Panc1 (cell line): Measurements from ENCODE around the gene LDLRAD4.

ENCODE experiments used
- POLR2AphosphoS5 ChIP-seq: IDR thresholded peaks from 2 replicates; pipeline ENCODE4 v1.6.1; 2012; ENCODE audit warnings: mild to moderate bottlenecking, low read depth, low read length, moderate library complexity
- REST ChIP-seq, 2 experiments: IDR thresholded peaks; 2 replicates each; pipeline ENCODE4 v1.6.1; 2011 to 2012; ENCODE audit warnings: low read depth in 2 of 2, control low read depth in 1 of 2, low read length in 1 of 2, mild to moderate bottlenecking in 1 of 2, moderate library complexity in 1 of 2; ENCODE audit not compliant: insufficient read depth in 1 of 2
- SIN3A ChIP-seq: IDR thresholded peaks from 2 replicates; pipeline ENCODE4 v1.6.1; 2012; ENCODE audit warnings: low read depth, mild to moderate bottlenecking, low read length, moderate library complexity, borderline replicate concordance; ENCODE audit not compliant: insufficient read depth
- TF ChIP-seq, protein P1 (sequence below): fragments of 450-650 bp; IDR thresholded peaks from 2 replicates; pipeline ENCODE4 v1.5.1; 2017; ENCODE audit warnings: mild to moderate bottlenecking

DNA sequence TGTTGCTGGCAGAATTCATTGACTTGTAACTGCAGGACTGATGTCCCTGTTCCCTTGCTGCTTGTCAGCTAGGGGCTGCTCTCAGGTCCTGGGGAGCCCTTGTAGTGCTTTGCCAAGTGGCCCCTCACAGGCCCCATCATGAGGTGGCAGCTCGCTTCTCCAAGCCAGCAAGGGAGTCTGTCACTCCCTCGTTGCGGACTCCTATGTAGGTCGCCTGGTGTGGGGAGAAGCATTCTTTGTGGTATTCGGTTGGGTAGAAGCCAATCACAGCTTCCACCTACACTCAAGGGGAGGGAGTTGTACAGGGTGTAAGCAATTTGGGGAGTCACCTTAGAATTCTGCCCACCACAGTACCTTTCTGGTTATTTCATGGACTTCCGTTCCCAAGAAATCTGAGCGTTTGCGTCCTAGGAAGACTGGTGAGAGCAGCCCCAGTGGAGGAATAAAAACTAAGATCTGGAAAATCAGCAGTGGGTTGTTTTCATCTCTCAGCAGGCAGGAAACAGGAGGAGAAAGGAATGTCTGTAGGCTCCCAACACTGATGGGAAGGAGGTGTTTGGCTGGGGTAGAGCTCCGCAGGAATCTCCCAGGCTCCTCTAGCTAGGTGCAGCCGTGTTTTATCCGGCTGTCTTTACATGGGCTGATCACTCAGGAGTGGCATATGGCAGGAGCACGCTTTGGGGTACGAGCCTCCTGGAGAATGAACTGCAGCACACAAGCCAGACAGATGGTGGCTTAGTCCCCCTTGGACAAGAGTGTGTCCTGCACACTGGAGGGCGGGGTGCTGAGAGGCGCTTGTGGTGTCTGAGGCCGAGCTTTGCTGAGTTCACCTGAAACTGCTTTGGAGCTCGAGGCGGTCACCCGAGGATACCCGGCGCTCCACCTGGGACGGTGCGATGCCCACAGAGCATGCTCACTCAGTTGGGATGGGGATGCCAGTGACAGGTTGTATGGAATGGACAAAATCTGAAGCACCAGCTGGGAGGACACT, 58.3 kb downstream of the LDLRAD4 start:
- TF ChIP-seq, protein P1, sequence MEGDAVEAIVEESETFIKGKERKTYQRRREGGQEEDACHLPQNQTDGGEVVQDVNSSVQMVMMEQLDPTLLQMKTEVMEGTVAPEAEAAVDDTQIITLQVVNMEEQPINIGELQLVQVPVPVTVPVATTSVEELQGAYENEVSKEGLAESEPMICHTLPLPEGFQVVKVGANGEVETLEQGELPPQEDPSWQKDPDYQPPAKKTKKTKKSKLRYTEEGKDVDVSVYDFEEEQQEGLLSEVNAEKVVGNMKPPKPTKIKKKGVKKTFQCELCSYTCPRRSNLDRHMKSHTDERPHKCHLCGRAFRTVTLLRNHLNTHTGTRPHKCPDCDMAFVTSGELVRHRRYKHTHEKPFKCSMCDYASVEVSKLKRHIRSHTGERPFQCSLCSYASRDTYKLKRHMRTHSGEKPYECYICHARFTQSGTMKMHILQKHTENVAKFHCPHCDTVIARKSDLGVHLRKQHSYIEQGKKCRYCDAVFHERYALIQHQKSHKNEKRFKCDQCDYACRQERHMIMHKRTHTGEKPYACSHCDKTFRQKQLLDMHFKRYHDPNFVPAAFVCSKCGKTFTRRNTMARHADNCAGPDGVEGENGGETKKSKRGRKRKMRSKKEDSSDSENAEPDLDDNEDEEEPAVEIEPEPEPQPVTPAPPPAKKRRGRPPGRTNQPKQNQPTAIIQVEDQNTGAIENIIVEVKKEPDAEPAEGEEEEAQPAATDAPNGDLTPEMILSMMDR: no peak
- no peak for TF ChIP-seq POLR2AphosphoS5
- no peak for TF ChIP-seq REST (IDR thresholded peaks at IDR 0.05; ENCODE audit: insufficient read depth in 1 of 2, low read depth in 2 of 2, low read length in 1 of 2)
- TF ChIP-seq SIN3A: no peak
